Gastrocnemius medialis (tissue), 4 donors: ENCODE data around the gene TGM2.

Source experiments
- CTCF ChIP-seq, 5 experiments: fragments of 450-650 bp in 3 of 5; fragments of 200-600 bp in 2 of 5; sonication (generic) in 2 of 5; IDR thresholded peaks in 4 of 5; conservative IDR thresholded peaks in 1 of 5; 1 replicate in 4 of 5; 2 replicates in 1 of 5; pipeline ENCODE4 v1.5.1; 2016 to 2019; ENCODE audit warnings: antibody characterized with exemption in 5 of 5, mild to moderate bottlenecking in 3 of 5, moderate library complexity in 3 of 5
- POLR2A ChIP-seq, 2 donors: fragments of 450-650 bp; IDR thresholded peaks; one replicate each; pipeline ENCODE4 v1.6.1; 2017; ENCODE audit warnings: antibody characterized with exemption in 2 of 2, mild to moderate bottlenecking in 2 of 2, moderate library complexity in 2 of 2

DNA sequence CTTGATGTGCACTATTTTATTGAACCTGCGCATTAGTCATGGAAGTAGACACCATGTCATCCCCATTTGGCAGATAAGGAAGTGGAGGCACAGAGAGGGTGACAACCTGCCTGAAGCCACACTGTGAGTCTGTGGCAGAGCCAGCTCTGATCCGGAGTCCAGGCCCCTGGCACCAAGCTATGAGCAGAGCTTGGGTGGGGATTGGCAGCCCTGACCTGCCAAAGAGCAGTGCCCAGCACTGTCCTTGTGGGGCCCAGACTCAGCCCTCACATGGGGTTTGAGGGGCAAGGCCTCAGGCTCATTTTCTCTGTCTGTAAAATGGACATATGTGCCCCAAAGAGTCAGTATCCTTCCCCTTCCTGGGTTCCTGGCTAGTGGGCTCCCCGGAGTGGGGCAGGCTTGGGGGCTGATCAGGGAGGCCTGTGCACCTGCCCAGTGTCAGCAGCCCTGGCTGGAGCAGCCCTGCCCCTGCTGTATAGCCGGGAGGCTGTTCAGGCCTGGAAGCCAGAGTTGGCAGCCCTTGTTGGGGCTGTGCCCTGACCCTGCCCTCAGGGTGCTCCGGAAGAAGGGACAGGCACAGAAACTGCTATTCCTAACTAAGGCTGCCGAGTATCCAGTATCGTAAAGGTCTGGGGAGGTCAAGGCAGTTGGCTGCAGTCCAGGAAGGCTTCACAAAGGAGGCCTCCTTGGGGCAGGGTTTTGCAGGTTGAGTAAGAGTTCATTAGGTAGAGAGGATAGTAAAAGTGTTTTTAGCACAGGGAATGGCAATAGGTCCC is 38.7 kb downstream of the TGM2 start:
- TF ChIP-seq CTCF (IDR thresholded peaks at IDR 0.05 in 4 of 5, conservative IDR thresholded peaks at IDR 0.05 in 1 of 5), result no peak
- no peak for TF ChIP-seq POLR2A (IDR thresholded peaks at IDR 0.05)
